ENCODE measurements around the gene CRAMP1. TPM values are rescaled to one million over a fixed set of nuclear protein-coding genes. Genes with fewer than 3 reads are reported as not detected.

The CRAMP1 gene
- total RNA-seq, 3 donors from 2014 or later: 15.7 to 27.4 (median 20.6) TPM

DNA sequence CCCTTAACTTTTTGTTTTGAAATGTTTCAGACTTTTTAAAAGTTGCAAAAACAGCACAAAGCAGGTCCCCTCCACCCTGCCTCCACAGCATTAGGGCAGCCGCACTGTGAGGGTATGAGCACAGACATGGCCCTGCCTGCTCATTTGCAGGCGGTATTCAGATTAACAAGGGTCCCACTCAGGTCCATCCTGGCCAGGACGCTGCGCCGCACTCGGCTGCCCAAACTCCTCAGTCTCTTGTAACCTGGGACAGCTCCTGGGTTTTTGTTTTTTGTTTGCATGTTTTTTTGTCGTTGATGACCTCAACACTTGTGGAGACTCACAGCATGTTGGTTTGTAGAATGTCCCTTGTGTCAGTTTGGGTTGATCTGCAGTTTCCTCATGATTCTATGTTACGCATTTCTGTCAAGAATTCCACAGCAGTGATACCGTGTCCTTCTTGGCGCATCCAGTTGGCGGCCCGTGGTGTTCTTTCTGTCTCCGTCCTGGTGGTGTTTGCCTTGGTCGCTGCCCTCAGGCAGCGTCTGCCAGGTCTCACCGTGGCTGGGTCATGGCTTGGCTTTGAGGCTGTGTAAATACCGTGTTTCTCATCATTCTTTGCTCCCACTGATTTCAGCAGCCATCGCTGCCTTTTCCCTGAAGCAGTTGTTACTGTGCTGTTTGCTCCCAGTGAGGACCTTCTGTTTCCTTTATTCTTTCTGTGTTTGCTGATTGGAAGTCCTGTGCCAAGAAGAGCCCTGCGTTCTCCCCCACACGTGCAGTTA, 18.5 kb downstream of the CRAMP1 start:
- DNase-seq (no peak), ATAC-seq (no peak)
- intact Hi-C loops (cut with DNase I, micrococcal nuclease): no loop called here
- TF ChIP-seq, protein P1, sequence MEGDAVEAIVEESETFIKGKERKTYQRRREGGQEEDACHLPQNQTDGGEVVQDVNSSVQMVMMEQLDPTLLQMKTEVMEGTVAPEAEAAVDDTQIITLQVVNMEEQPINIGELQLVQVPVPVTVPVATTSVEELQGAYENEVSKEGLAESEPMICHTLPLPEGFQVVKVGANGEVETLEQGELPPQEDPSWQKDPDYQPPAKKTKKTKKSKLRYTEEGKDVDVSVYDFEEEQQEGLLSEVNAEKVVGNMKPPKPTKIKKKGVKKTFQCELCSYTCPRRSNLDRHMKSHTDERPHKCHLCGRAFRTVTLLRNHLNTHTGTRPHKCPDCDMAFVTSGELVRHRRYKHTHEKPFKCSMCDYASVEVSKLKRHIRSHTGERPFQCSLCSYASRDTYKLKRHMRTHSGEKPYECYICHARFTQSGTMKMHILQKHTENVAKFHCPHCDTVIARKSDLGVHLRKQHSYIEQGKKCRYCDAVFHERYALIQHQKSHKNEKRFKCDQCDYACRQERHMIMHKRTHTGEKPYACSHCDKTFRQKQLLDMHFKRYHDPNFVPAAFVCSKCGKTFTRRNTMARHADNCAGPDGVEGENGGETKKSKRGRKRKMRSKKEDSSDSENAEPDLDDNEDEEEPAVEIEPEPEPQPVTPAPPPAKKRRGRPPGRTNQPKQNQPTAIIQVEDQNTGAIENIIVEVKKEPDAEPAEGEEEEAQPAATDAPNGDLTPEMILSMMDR (IDR thresholded peaks at IDR 0.05): no peak
- Histone ChIP-seq H3K4me3 (no peak overlapping the region), H3K36me3 (ENCODE audit: low read depth) (peaks cover 8% of the 10 kb centered on the region), H3K4me1 (ENCODE audit: low read depth) (no peaks in the 10 kb centered on the region), H3K9me3 (no peaks in the 10 kb centered on the region)

DNA sequence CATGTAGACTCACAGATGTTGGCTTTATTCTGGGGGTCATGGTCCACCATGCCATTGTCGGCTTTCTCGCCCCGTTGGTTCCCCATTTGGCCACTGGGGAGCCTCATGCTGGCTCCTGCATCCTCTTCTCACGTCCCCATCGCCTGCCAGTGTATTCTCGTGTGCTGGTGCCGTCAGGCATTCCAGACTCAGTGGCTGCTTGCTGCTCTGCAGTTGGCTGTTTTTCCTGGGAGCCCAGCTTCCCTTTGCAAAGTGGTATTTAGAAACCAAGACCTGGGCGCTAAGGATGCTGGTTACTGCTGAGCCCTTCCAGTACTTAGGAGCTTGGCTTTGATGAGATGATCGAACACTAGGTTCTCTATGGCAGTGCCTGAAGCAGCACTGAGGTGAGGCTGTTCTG, 19.1 kb downstream of the CRAMP1 start:
- H3K4me1 ChIP-seq (ENCODE audit: low read depth): no peaks in the 10 kb centered on the region
- H3K4me3 ChIP-seq: no peak overlapping the region
- DNase-seq: no peak
- no peak for ATAC-seq
- intact Hi-C loops (cut with DNase I, micrococcal nuclease): no loop called here
- H3K36me3 ChIP-seq (ENCODE audit: low read depth): peaks cover 8% of the 10 kb centered on the region
- TF ChIP-seq, protein P1 (IDR thresholded peaks at IDR 0.05): no peak
- H3K9me3 ChIP-seq: no peaks in the 10 kb centered on the region

DNA sequence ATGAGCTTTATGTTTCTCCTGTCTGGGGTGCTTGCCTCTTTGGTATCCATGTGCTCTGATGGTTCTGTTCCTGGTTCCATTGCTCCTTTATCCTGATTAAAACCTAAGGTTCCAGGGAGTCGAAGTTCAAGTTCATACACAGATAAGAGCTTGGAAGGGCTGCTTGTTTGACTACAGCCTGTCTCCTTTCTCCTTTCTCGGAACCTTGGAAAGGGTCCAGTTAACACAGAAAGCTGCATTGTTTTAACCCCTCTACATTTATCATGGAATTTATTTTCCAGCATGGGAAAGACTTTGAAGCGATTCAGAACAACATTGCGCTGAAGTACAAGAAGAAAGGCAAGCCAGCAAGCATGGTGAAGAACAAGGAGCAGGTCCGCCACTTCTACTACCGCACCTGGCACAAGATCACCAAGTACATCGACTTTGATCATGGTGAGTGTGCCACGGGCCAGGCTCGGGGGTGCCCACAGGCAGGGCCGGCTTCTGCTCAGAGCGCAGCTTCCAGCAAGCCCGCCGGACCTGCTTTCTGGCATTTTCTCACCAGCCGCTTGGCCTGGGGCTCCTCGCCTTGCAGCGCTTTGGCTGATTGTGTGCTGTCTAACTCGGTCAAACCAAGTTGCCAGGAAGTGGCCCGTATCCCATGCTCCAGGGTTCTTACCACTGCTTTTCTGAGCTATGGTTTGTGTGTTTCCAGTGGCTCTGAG, 19.9 kb downstream of the CRAMP1 start:
- DNase-seq (no peak), ATAC-seq (no peak)
- peaks cover 8% of the 10 kb centered on the region for H3K36me3 ChIP-seq (ENCODE audit: low read depth)
- H3K4me3 ChIP-seq: no peak overlapping the region
- intact Hi-C loops (cut with DNase I, micrococcal nuclease): no loop called here
- H3K4me1 ChIP-seq (ENCODE audit: low read depth): no peaks in the 10 kb centered on the region
- H3K9me3 ChIP-seq: no peaks in the 10 kb centered on the region
- TF ChIP-seq, protein P1 (IDR thresholded peaks at IDR 0.05): no peak

DNA sequence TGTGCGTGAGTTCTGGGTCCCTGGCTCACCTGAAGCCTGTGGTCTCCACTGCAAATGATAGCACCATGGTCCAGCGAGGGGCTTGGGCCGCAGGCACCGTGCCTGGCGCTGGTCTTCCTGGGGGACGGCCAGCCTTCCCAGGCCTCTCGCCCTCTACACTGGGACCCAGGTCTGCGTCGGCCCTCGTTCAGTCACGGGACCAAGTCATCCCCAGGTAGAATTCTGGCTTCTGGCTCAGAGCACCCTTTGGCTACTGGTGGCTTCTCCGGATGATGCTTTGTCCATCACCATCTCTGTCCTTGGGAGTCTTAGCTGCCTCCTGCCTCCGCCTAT, 20.4 kb downstream of the CRAMP1 start:
- H3K4me3 ChIP-seq: no peak overlapping the region
- H3K9me3 ChIP-seq: no peaks in the 10 kb centered on the region
- intact Hi-C loops (cut with DNase I, micrococcal nuclease): no loop called here
- H3K4me1 ChIP-seq (ENCODE audit: low read depth): no peaks in the 10 kb centered on the region
- TF ChIP-seq, protein P1 (IDR thresholded peaks at IDR 0.05): no peak
- no peak for DNase-seq
- peaks cover 8% of the 10 kb centered on the region for H3K36me3 ChIP-seq (ENCODE audit: low read depth)
- ATAC-seq: no peak

DNA sequence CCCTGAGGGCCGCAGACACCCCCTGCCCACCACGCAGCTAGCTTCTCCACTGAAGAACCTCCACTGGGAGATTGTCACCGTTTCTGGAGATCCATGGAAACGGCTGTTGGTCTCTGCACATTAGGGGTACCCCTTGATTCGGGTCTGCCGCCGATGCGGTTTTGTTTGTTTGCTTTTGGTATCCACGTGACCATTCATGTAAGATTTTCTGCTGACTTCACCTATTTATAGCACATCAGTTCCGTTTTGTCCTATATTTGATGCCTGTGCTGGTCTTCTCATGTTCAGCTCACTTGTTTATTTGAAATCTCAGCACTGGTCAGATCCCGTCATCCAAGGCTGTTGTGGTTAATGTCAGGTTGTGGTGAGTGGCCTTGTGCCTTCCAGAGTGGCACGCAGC, 21.1 kb downstream of the CRAMP1 start:
- H3K4me3 ChIP-seq: no peak overlapping the region
- peaks cover 10% of the 10 kb centered on the region for H3K36me3 ChIP-seq (ENCODE audit: low read depth)
- H3K9me3 ChIP-seq: no peaks in the 10 kb centered on the region
- no peak for ATAC-seq
- intact Hi-C loops (cut with DNase I, micrococcal nuclease): no loop called here
- no peaks in the 10 kb centered on the region for H3K4me1 ChIP-seq (ENCODE audit: low read depth)
- DNase-seq: no peak
- TF ChIP-seq, protein P1 (IDR thresholded peaks at IDR 0.05): no peak

Data from mucosa of descending colon (tissue), 3 donors.